MCF 10A (cell line): Measurements from ENCODE around the gene SCYL2. TPM values are rescaled to one million over a fixed set of nuclear protein-coding genes. Genes with fewer than 3 reads are reported as not detected.

Experiments
- BruUV-seq: library from RNA; stranded (reverse); fragments of 400-500 nt; replicated peaks from 2 replicates; lab custom pipeline; 2021; lab: Mats Ljungman, UMichigan
- CTCF ChIA-PET: fragments of 300-600 bp; sonication (Branson Sonifier 250); formaldehyde crosslinking; extraction: SDS; loops from one replicate; lab custom pipeline; 2021; ENCODE audit warnings: antibody characterized with exemption, inconsistent platforms; lab: Yijun Ruan, JAX
- POLR2A ChIA-PET: fragments of 300-600, 350-650 bp; sonication (Branson Sonifier 250); formaldehyde crosslinking; extraction: SDS; loops from one replicate; lab custom pipeline; 2020; ENCODE audit warnings: antibody characterized with exemption, inconsistent platforms; lab: Yijun Ruan, JAX
- DNase-seq: peaks from one replicate; pipeline ENCODE4 v3.0.0-alpha.2; 2018; ENCODE audit not compliant: unreplicated experiment
- H3K27ac Mint-ChIP-seq: one replicate; pipeline ENCODE4 v1.8.0; 2022; ENCODE audit warnings: mild to moderate bottlenecking, low read depth, mixed read lengths; ENCODE audit not compliant: unreplicated experiment
- H3K27me3 Mint-ChIP-seq: one replicate; pipeline ENCODE4 v1.8.0; 2022; ENCODE audit warnings: mixed read lengths; ENCODE audit not compliant: insufficient read depth, unreplicated experiment
- H3K36me3 Mint-ChIP-seq: one replicate; pipeline ENCODE4 v1.8.0; 2022; ENCODE audit warnings: mild to moderate bottlenecking, moderate library complexity, mixed read lengths; ENCODE audit not compliant: insufficient read depth, unreplicated experiment
- H3K4me1 Mint-ChIP-seq: one replicate; pipeline ENCODE4 v1.8.0; 2022; ENCODE audit warnings: mixed read lengths; ENCODE audit not compliant: insufficient read depth, unreplicated experiment
- H3K4me3 Mint-ChIP-seq: one replicate; pipeline ENCODE4 v1.8.0; 2022; ENCODE audit warnings: mild to moderate bottlenecking, moderate library complexity, mixed read lengths; ENCODE audit not compliant: unreplicated experiment
- H3K9me3 Mint-ChIP-seq: one replicate; pipeline ENCODE4 v1.8.0; 2022; ENCODE audit warnings: mixed read lengths; ENCODE audit not compliant: unreplicated experiment
- intact Hi-C: fragments of 100-400 bp; cut with micrococcal nuclease; formaldehyde crosslinking; loops from 2 replicates; pipeline ENCODE4 v1.14.1; 2022
- total RNA-seq: library from RNA; stranded (reverse); gene quantifications from 2 replicates; pipeline ENCODE4 v1.2.3, GENCODE V29; 2022
- TF ChIP-seq, protein P1 (sequence below): fragments of 200-600 bp; IDR thresholded peaks from one replicate; pipeline ENCODE4 v1.8.0; 2022; ENCODE audit warnings: antibody characterized with exemption, mild to moderate bottlenecking; ENCODE audit not compliant: unreplicated experiment

The SCYL2 gene
- total RNA-seq, 1 experiment from 2014 or later: 52.8 TPM

DNA sequence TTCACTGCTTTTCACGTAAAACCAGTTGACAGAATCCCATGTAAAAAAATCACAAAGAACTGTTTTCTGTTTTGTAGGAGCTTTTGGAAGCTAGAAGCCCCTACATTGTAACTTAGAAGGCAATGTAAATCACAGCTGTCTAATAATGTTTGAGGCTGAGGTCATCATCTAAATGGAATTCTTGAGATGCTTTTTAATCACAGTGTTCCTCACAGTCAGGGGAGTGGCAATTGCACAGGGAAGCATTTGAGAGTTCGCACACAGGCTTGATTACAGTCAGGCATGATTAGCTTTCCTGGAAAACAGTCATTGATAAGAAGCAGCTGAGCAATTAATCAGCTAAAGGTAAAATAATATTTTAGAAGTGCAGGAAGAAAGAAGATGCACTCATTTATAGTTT, 92.8 kb downstream of the SCYL2 start:
- POLR2A ChIA-PET: no interaction called here
- CTCF ChIA-PET: interaction anchor here (0.5 to 1.8 kb wide), 7 partner anchors 11 to 981 kb away, joined by 3 to 5 read pairs (median 4); no protein-coding TSS in a partner anchor
- no peak for DNase-seq

DNA sequence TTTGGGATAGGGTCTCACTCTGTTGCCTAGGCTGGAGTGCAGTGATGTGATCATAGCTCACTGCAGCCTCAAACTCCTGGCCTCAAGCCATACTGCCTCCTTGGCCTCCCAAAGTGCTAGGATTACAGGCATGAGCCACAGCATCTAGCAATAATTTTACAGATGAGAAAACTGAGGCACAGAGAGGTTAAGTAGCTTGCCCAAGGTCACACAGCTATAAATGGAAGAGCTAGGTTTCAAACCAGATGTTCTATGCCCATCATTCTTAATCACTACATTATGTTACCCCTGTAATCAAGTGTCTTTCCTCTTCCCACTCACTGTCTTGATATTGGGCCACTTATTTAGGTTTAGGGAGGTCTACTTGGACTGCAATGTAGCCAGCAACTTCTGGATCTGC, 93.5 kb downstream of the SCYL2 start:
- TF ChIP-seq, protein P1, sequence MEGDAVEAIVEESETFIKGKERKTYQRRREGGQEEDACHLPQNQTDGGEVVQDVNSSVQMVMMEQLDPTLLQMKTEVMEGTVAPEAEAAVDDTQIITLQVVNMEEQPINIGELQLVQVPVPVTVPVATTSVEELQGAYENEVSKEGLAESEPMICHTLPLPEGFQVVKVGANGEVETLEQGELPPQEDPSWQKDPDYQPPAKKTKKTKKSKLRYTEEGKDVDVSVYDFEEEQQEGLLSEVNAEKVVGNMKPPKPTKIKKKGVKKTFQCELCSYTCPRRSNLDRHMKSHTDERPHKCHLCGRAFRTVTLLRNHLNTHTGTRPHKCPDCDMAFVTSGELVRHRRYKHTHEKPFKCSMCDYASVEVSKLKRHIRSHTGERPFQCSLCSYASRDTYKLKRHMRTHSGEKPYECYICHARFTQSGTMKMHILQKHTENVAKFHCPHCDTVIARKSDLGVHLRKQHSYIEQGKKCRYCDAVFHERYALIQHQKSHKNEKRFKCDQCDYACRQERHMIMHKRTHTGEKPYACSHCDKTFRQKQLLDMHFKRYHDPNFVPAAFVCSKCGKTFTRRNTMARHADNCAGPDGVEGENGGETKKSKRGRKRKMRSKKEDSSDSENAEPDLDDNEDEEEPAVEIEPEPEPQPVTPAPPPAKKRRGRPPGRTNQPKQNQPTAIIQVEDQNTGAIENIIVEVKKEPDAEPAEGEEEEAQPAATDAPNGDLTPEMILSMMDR: no peak
- peaks cover 20% of the 10 kb centered on the region for H3K27me3 Mint-ChIP-seq
- intact Hi-C loops: no loop called here
- H3K36me3 Mint-ChIP-seq: no peaks in the 10 kb centered on the region
- H3K4me1 Mint-ChIP-seq: peaks cover 5% of the 10 kb centered on the region
- ChIA-PET CTCF (interaction anchor here (0.5 to 1.8 kb wide), 7 partner anchors 12 to 980 kb away, joined by 3 to 5 read pairs (median 4); no protein-coding TSS in a partner anchor), POLR2A (no interaction called here)
- no peaks in the 10 kb centered on the region for H3K9me3 Mint-ChIP-seq
- no peak for DNase-seq
- BruUV-seq: no TSS peak
- no peak overlapping the region for H3K27ac Mint-ChIP-seq
- H3K4me3 Mint-ChIP-seq: no peak overlapping the region

More for the DNA sequence above, 92.8 kb downstream of the SCYL2 start:
- no TSS peak for BruUV-seq
- Mint-ChIP-seq H3K27ac (no peak overlapping the region), H3K4me1 (peaks cover 5% of the 10 kb centered on the region), H3K4me3 (no peak overlapping the region), H3K36me3 (no peaks in the 10 kb centered on the region), H3K9me3 (no peaks in the 10 kb centered on the region), H3K27me3 (peaks cover 26% of the 10 kb centered on the region)
- TF ChIP-seq, protein P1: no peak
- intact Hi-C loops: no loop called here

DNA sequence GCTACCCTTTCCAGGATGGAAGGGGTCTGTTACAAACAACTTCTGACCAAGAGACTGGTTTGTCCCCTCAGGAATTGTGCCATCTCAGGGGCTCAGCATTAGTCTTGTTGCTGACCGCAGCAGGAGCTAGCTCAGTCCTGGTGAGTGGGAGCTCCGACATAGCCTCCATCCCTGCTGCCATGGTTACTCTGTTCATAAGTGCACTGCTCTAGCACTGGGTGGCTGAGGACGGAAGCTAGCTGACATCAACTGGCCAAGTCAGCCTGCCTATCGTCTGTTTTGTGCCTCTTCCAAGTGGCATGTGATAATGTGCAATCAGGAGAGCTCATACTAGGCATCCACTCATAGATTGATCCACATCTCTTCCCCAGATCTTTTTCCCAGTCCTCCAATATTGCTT, 97.3 kb downstream of the SCYL2 start:
- POLR2A ChIA-PET: no interaction called here
- BruUV-seq: no TSS peak
- TF ChIP-seq, protein P1: no peak
- intact Hi-C loops: no loop called here
- Mint-ChIP-seq H3K4me3 (no peak overlapping the region), H3K27me3 (no peaks in the 10 kb centered on the region), H3K4me1 (peaks cover 5% of the 10 kb centered on the region), H3K36me3 (no peaks in the 10 kb centered on the region), H3K27ac (no peak overlapping the region), H3K9me3 (no peaks in the 10 kb centered on the region)
- CTCF ChIA-PET: interaction anchor here (1.2 kb wide), 1 partner anchor 189 kb away, joined by 3 read pairs; no protein-coding TSS in a partner anchor
- DNase-seq: no peak

- intact Hi-C loops: no loop called here
- Mint-ChIP-seq H3K9me3 (no peaks in the 10 kb centered on the region), H3K27ac (no peak overlapping the region), H3K4me1 (no peaks in the 10 kb centered on the region), H3K4me3 (no peak overlapping the region), H3K27me3 (no peaks in the 10 kb centered on the region), H3K36me3 (no peaks in the 10 kb centered on the region)
- no TSS peak for BruUV-seq
- ChIA-PET CTCF (interaction anchor here (1.2 kb wide), 1 partner anchor 188 kb away, joined by 3 read pairs; no protein-coding TSS in a partner anchor), POLR2A (no interaction called here)
- TF ChIP-seq, protein P1: no peak
- DNase-seq: no peak
Observed at GRCh38 chr12:100365411-100365810, 98.4 kb downstream of the SCYL2 start.
